ENCODE measurements around the gene AQR.

- TF ChIP-seq POLR2A (IDR thresholded peaks at IDR 0.05) = no peak
- TF ChIP-seq CTCF (IDR thresholded peaks at IDR 0.05) = no peak
Measured at GRCh38 chr15:34847598-34847997, 121.9 kb downstream of the AQR start.

Data from esophagus squamous epithelium (tissue), 4 donors.